Activated CD4-positive, alpha-beta T cell treated with anti-CD3 and anti-CD28 coated beads for 1 hour (primary cell): ENCODE results near the gene BTG1.
"Not testable (repeated sequence)": the region's sequence is repeated elsewhere in the genome, so short reads cannot be mapped to it uniquely, and the experiment has no call there.

Experiments
- DNase-seq: peaks from one replicate; pipeline ENCODE4 v3.0.0-alpha.2; 2020

BTG1 gene

GRCh38 chr12:92094751-92095161 is 50.9 kb downstream of the BTG1 start:
- DNase-seq = no peak

DNA sequence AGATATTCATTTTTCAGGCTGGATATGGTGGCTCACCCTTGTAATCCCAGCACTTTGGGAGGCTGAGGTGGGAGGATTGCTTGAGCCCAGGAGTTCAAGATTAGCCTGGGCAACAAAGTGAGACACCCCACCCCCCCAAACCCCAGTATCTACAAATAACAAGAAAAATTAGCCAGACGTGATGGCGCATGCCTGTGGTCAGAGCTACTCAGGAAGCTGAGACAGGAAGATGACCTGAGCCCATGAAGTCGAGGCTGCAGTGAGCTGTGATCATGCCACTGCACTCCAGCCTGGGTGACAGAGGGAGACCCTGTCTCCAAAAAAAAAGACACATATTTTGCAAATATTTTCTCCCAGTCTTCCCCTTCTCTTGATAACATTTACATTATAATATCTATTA is 51.3 kb downstream of the BTG1 start:
- DNase-seq = not testable (repeated sequence)
